GM19193 (cell line): ENCODE data around the gene RTKN2.

Experiments used
- POLR2A ChIP-seq: IDR thresholded peaks from 4 replicates; pipeline ENCODE4 v1.6.1; 2011; ENCODE audit not compliant: insufficient read depth, insufficient read length; ENCODE audit errors: extremely low read depth

Gene RTKN2

DNA sequence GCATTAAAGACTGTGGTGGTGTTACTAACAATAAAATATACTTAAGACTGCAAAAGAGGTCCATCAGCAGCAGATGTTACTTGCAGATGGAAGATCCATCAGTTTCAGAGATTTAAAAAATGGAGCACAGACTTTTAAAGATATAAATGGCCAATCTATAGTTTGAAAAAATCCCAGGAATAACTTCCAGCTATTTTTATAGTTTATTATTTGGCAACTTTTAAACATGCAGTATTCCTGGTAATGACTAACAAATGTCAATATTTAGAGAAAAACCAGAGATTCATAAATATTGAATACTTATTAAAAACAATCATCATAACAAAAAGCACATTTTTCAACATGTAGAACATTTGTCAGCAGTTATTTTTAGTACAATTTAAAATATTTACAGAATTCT is 30.7 kb downstream of the RTKN2 start:
- no peak for TF ChIP-seq POLR2A

DNA sequence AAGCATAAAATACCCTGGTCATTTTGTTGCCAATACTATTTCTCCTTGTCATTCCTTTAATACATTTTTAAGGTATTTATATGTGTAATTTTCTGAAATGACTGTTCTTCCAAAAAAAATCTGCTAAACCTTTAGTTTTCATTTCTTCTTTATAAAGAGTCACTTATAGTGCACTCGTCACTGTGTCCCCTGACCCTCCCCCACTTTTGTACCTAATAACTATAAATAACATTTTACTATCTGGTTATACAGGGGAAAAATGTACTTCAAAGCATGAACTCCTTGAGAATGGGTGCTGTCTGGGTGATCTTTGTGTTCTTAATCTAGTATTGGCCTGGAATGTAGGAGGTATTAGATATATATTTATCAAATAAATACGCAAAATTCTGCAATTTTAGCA is 31.1 kb downstream of the RTKN2 start:
- TF ChIP-seq POLR2A, result no peak

DNA sequence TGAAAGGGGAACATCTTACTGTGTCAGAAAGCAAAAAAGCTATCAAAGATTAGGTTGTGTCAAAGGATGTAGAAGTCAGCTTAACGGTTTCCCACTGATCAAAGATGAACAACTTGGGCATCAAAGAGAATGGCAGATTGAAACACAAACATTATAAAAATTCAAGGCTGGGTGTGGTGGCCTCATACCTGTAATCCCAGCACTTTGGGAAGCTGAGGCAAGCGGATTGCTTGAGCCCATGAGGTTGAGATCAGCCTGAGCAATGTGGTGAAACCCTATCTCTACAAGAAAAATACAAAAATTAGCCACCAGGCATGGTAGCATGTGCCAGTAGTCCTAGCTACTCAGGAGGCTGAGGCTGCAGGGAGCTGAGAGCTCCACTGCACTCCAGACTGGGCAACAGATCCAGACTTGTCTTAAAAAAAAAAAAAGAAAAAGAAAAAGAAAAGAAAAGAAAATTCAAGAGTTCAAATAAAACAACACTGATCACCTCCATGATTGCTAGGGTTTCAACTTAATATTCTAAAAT is 34.5 kb downstream of the RTKN2 start:
- no peak for TF ChIP-seq POLR2A

DNA sequence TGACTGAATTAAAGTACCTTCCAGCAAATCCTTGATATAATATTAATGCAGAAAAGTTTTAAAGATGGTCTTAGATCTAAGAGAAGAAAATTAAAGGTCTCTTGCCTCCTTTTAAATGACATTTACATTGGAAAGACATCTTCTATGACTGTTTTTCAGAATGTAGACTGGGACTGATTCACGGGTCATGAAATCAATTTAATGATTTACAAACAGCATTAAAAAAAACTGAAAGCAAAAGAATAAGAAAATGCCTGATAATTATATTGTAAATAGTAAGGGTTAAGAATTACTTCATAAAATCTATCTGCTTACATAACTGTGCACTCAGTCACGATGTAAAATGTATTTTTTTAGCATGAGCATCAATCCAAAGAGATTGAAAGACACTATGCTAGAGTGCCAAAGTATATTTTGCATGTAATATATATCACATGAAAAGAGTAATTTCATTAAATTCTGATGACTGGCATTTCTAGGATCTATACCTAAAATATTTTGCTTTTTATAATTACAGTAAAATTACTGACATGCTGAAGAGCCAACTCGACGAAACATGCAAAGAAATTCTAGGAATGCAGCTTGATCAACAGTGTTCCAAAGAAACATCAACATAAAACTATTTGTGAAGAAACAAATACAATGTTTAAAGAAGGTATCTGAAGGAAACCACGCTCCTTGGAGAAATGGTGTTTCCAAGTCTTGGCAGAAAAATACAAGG is 35.1 kb downstream of the RTKN2 start:
- no peak for TF ChIP-seq POLR2A

DNA sequence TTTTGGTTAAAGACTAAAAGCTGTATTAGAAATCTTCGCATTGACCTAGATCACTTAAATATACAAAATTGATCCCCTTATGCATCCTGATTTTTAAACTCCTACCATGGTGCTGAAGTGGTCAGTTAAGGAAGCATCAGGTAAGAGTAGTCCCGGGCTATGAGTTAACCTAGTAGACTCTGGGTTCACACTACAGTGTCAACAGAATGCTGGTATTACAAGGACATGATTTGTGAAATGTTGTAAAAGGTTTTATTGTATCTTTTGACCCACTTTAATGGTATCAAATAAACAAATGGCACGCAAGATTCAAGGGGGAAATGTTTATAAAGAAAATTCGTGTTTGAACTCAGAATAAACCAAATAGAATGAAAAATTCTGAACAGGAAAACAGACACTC is 36.8 kb downstream of the RTKN2 start:
- no peak for TF ChIP-seq POLR2A

DNA sequence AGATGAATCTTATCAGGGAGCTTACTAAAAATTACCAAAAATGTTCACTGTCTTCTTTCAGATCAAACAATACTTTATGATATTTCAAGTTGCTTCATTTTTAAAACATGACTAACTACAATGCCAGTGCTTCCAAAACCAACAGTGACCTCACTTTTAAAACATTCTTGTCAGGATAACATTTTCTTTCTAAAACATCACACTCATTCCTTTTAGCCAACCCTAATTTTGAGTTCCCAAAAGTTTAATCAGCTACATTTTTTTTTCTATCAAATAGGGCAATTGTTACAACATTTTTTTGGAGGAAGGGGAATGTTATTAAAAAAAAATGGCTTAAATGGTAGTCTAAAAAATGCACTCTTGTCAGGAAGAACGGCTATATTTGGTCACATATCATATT is 37.3 kb downstream of the RTKN2 start:
- no peak for TF ChIP-seq POLR2A

DNA sequence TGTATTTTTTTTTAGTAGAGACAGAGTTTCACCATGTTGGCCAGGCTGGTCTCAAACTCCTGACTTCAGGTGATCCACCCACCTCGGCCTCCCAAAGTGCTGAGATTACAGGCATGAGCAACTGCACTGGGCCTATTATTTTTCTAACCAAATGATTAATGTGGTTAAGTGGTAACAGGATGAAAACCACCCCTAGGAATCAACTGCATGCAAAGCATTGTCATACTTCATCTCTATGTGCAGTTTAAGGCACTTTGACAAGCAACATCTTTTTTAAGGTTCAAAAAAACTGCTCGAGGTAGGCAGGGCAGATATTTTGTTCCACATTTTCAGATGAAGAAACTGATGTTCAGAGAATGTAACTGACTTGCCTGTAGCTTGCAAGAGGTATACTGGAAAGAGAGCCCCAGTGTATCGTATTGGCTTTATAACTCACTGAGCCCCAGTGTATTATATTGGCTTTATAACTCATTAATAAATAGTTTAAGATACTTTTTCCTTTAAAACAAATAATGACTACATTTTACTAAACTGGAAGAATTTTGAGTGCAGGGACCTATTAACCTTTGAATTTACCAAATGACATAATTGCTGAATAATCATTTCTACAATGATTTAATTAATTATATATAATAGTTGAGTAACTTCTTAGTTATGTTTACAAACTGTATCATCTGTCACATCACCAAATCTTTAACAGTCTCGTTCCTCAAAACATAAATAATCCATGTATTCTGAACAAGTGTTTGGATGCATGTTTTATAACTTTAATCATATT is 38.1 kb downstream of the RTKN2 start:
- no peak for TF ChIP-seq POLR2A

DNA sequence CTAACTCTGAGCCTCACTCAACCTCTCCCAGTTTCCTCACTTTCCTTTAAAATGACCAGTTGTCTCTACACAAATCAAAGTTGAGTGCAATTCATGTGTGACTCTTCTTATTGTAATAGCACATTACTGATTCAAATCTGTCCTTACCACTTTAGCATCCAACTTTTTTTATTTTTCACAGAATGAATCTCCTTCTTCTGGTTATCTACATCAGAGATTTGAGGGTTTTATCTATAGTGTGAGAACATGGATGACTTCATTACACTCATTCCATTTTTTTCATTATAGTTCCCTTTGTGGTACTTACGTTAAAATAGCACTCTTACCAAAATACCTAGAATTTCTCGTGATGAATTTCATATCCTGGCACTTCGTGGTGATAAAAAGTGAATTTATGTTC is 43.3 kb downstream of the RTKN2 start:
- no peak for TF ChIP-seq POLR2A

DNA sequence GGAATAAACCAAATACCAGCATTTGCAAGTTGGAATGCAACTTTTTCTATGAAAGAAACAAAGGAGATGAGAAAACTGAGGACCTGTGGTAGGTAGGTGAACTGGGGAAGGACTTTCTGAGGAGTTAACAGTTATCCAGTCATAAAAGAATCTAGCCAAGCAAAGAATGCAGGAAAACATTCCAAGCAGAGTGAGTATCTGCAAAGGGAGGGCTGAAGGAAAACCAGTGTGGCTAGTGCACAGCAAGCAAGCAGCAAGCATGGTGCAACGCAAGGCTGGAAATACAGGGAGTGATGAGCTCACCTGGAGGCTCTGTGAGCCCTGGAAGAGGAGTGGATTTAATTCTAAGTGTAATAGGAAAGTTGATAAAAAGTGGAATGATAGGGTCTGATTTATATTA is 44.0 kb downstream of the RTKN2 start:
- no peak for TF ChIP-seq POLR2A

DNA sequence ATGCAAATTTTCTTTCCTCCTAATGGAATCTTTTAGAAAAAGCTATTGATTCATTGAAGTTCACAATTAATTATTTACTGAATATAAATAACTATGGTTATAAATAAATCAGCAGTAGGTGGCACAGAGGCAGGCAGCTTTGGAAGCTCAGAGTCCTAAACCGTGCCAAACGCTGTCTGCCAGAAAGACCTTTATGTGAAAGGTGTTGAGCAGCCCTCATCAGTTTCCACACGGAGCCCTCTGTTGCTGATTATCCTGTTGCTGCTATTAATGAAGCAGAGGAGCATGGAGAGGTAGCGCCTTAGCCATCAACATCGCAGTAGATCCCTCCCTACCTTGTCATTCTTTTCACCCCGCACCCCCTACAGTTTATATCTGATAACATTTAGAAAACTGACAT is 51.0 kb downstream of the RTKN2 start:
- TF ChIP-seq POLR2A, result no peak

DNA sequence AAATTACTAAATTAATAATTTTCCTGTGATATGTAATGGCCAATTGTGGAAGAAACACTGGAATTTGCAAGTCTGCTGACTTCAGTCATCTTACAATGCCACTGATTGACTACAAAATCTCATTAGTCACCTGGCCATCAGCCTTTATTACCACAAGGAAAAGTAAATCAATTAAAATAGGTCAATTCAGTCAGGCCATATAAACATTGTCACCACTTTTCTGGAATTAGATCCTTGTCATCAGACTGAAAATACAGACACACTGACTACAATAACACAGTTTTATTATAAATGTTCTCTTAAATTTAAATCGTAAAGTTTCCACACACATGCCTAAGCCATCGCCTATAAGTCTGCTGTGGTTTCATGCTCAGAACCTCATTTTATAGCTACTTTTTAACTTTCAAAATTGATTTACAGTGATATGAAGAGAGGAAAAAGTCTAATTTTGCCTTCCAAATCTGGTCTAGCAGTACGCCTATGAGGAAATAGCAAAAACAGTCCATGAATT is 54.2 kb downstream of the RTKN2 start:
- TF ChIP-seq POLR2A, result no peak

DNA sequence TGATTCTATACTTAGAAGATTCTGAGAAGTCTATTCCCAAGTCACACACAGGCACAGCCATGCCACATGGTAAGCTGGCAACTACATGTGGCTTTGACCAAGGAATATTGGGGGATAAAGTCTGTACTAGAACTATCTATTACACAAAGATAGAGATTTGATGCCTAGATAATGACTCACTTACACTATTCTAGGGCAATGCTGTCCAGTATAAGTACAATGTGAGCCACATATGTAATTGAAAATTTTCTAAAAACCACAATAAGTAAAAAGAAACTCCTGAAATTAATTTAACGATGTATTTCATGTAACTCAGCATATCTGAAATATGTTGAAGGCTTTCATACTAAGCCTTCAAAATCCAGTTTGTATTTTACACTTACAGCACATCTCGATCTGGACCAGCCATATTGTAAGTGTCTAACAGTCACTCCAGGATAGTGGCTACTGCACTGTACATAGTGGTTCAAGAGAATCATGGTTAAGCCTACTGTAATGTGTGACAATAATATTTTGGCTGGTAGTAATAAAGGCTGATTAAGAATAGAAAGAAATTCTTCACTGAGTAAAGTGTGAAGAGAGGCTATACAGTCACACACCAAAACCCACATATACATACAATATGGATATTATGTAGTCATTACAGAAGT is 62.8 kb downstream of the RTKN2 start:
- no peak for TF ChIP-seq POLR2A

DNA sequence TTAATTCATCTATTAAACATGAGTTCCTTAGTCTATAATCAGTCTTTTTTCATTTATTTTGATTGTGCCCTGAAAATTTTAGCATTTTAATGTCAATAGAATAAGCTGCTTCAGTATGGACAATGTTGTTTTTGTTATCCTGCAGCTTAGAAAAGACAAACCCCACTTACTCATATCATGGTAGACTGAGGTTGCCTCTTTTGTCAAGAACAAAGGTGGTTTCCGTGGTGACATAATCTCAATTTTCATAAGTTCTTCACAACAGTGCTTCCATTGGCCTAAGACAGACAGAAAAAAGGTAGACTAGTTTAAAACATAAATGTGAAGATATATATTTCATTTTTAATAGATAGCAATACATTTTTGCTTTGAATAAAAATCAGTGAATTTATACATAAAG is 69.1 kb downstream of the RTKN2 start:
- no peak for TF ChIP-seq POLR2A

DNA sequence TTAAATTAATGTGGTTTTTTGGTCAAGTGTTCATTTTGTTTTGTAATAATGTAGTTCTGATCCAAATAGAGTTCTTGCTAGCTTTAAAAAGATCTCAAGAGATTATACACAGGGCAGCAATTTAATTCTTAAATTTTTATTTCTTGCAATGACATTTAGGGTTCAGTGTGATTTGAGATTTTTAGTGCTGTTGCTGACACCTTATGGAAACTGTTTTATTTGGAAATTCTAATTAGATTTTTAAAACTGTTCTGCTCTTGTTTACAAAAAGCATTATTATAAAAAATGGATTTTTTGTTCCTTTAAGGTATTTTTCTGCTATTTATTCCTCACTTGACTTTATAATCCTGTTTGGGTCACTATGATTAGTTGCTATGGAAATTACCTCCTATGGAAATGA is 72.1 kb downstream of the RTKN2 start:
- TF ChIP-seq POLR2A, result no peak

DNA sequence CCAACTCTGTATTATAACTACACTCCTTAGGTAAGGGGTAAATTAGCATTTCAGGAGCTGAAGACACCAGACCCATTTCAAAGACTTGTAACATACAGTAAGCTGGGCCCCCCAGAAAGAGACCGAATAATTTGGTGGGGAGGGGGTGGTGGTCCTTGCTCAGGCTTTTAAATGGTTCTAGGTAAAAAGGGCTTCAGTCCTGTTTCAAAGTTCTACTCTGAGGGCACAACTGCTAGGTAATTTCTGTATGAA is 73.0 kb downstream of the RTKN2 start:
- no peak for TF ChIP-seq POLR2A

DNA sequence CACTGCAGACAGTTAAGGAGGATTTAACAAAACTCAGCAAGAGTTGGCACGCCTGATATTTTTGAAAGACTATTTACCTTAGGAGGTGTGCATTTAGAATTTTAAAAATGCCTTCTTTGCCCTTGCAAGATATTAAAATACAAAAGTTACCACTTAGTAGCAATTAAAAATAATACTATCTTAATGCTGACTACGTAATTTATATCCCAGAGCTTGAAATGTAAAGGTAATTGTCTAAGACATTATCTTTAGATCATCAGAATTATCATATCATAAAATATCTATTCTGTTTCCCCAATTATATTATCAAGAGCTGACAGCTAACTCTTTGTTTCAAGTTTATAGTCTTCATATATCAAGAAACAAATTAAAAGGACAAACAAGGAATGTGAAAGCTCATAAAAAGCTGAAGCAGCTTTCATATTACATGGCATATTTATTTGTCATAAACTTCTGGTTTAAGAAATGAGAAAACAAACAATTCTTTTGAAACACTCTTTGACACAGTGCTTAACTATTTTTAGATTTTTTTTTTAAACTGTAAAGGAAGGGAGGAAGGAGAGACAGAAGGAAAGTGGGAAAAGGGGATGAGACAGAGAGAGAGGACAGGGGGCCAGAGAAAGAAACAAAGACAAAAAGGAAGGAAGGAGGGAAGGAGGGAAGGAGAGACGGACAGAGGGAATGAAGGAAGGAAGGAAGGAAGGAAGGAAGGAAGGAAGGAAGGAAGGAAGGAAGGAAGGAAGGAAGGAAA is 73.5 kb downstream of the RTKN2 start:
- TF ChIP-seq POLR2A, result no peak

DNA sequence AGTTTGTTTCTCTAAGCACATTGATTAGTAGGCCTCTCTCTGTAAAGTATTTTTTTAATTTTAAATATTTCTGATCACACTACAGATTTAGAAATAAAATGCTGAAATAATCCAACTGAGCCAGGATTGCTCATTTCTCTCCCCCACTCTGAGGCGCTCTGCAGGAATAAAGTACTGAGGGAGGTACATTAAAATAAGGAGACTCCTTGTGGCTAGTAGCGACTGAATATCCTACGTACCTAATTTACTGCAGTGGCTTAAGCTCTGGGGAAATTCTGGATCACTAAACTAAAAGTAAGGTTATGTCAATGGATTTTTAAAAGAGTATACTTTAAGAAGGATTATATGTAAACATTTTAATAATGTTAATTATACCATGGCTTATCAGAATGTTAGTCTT is 75.2 kb downstream of the RTKN2 start:
- TF ChIP-seq POLR2A, result no peak
